Neural crest cell (in vitro differentiated cells): ENCODE results near the gene C6. TPM values are rescaled to one million over a fixed set of nuclear protein-coding genes. Genes with fewer than 3 reads are reported as not detected.

Experiments
- DNase-seq: peaks from one replicate; pipeline ENCODE4 v3.0.0; 2021; ENCODE audit warnings: low read depth, mixed read lengths, low spot score
- H3K27ac Mint-ChIP-seq: one replicate; pipeline ENCODE4 v1.8.0; 2021; ENCODE audit warnings: mild to moderate bottlenecking, mixed read lengths; ENCODE audit not compliant: unreplicated experiment
- H3K27me3 Mint-ChIP-seq: 2 replicates; pipeline ENCODE4 v1.8.0; 2021; ENCODE audit warnings: low read depth, mild to moderate bottlenecking, mixed read lengths
- H3K36me3 Mint-ChIP-seq: 2 replicates; pipeline ENCODE4 v1.8.0; 2021; ENCODE audit warnings: low read depth, mild to moderate bottlenecking, mixed read lengths
- H3K4me1 Mint-ChIP-seq: 2 replicates; pipeline ENCODE4 v1.8.0; 2021; ENCODE audit warnings: mixed read lengths
- H3K4me3 Mint-ChIP-seq: one replicate; pipeline ENCODE4 v1.8.0; 2021; ENCODE audit warnings: mild to moderate bottlenecking, mixed read lengths
- H3K9me3 Mint-ChIP-seq: 2 replicates; pipeline ENCODE4 v1.8.0; 2021; ENCODE audit warnings: mixed read lengths
- CTCF ChIP-seq: fragments of 200-600 bp; sonication (generic); conservative IDR thresholded peaks from 2 replicates; pipeline ENCODE4 v1.5.0; 2021; ENCODE audit warnings: antibody characterized with exemption, mild to moderate bottlenecking
- total RNA-seq: library from RNA; stranded (reverse); gene quantifications from 2 replicates; pipeline ENCODE4 v1.2.1, GENCODE V29; 2021

C6 gene
- total RNA-seq, 1 donor from 2014 or later = not detected

DNA sequence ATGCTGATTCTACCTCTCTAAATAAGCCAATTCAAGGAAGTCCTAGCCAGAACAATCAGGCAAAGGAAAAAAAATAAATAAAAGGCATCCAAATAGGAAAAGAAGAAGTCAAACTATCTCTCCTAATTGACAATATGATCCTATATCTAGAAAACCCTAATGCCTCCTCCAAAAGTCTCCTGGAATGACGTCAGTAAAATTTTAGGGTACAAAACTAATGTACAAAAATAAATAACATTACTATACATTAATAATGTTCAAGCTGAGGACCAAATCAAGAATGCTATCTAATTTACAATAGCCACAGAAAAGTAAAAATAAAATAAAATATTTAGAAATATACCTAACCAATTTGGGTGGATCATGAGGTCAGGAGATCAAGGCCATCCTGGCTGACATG, 33.8 kb upstream of the C6 start:
- H3K4me3 Mint-ChIP-seq = no peak overlapping the region
- DNase-seq = no peak
- no peak for TF ChIP-seq CTCF
- H3K27ac Mint-ChIP-seq = no peak overlapping the region
- no peaks in the 10 kb centered on the region for H3K27me3 Mint-ChIP-seq
- no peaks in the 10 kb centered on the region for H3K4me1 Mint-ChIP-seq
- H3K36me3 Mint-ChIP-seq = no peaks in the 10 kb centered on the region
- peaks cover 4% of the 10 kb centered on the region for H3K9me3 Mint-ChIP-seq

- H3K4me3 Mint-ChIP-seq = no peak overlapping the region
- TF ChIP-seq CTCF = no peak
- H3K36me3 Mint-ChIP-seq = no peaks in the 10 kb centered on the region
- no peak overlapping the region for H3K27ac Mint-ChIP-seq
- peaks cover 4% of the 10 kb centered on the region for H3K9me3 Mint-ChIP-seq
- DNase-seq = no peak
- no peaks in the 10 kb centered on the region for H3K27me3 Mint-ChIP-seq
- no peaks in the 10 kb centered on the region for H3K4me1 Mint-ChIP-seq
Observed at GRCh38 chr5:41246376-41246775, 33.0 kb upstream of the C6 start.

DNA sequence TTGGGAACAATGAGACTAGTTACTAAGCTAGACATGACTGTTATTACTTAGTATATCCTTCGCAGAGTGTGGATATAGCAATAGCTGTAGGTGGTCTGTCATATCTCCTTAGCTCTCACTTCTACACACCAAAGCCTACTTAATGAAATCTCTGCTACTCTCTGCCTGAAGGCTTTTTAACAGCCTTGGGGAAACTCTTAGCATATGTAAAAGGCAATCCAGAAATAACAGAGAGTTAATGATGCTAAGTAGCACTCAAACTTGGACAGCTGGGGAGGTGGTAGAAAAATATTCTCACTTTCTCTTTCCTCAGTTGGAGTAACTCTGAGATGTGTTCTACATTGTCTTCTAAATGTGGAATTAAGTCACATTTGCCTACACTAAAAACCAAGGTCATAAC, 30.2 kb upstream of the C6 start:
- Mint-ChIP-seq H3K36me3 (peaks cover 4% of the 10 kb centered on the region), H3K27ac (no peak overlapping the region), H3K27me3 (no peaks in the 10 kb centered on the region), H3K9me3 (peaks cover 11% of the 10 kb centered on the region), H3K4me3 (no peak overlapping the region), H3K4me1 (no peaks in the 10 kb centered on the region)
- TF ChIP-seq CTCF = no peak
- no peak for DNase-seq

DNA sequence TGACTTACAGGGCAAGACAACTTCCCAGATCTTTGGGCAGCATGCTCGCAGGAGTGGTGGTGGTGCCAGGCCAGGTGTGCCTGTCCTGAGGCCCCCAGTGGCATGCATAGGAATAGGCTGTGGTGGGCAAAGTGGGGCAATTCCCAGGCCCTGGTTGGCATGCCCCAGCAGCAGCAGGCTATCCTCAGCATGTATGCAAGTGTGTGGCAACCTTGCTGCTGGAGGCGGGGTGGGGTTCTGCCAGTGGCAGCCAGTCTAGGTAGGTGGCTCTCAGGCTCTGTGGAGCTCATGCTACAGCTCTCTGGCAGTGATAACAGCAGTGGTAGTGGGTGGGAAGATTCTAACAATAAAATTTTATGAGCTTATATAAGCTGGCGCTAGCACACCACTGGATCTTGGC, 27.7 kb upstream of the C6 start:
- H3K36me3 Mint-ChIP-seq = peaks cover 4% of the 10 kb centered on the region
- H3K4me3 Mint-ChIP-seq = no peak overlapping the region
- no peak overlapping the region for H3K27ac Mint-ChIP-seq
- H3K9me3 Mint-ChIP-seq = peaks cover 10% of the 10 kb centered on the region
- H3K27me3 Mint-ChIP-seq = no peaks in the 10 kb centered on the region
- DNase-seq = no peak
- TF ChIP-seq CTCF = no peak
- no peaks in the 10 kb centered on the region for H3K4me1 Mint-ChIP-seq

DNA sequence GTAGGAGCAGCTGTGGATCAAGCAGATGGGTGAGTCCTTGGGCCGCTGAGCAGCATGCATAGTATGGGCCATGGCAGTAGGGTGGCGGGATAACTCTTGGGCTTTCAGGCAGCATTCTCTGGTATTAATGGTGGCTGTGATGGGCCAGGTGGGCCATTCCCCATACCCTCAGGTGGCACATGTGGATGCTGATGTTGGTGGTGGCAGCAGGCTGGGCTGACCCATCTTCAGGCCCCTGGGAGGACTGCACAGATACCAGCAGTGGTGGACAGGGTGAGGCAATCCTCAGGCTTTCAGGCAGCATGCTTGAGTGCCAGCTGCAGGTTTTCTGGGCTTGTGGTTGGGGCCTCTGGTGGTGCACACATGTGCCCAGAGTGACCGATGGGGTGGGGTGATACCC, 27.1 kb upstream of the C6 start:
- no peak for DNase-seq
- H3K4me3 Mint-ChIP-seq = no peak overlapping the region
- no peak for TF ChIP-seq CTCF
- peaks cover 4% of the 10 kb centered on the region for H3K36me3 Mint-ChIP-seq
- no peak overlapping the region for H3K27ac Mint-ChIP-seq
- H3K27me3 Mint-ChIP-seq = no peaks in the 10 kb centered on the region
- H3K9me3 Mint-ChIP-seq = peaks cover 10% of the 10 kb centered on the region
- no peaks in the 10 kb centered on the region for H3K4me1 Mint-ChIP-seq

DNA sequence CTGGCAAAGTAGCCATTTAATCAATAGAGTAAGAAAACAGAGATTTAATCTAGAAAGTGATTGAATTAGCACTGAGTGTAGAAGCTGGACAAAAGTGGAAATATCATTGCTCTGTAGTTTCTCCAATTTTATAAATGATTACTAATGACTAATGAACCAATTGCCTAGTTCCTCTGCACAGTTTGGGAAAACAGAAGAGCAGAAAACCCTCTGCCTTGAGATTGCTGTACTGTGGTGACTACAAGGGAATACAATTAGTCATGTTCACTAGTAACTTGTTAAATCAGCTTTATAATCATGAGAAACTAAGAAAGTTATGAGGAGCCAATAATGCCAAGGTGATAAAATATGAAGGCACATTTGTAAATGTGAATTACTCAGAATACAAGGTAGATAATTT, 21.1 kb upstream of the C6 start:
- H3K4me1 Mint-ChIP-seq = no peaks in the 10 kb centered on the region
- no peaks in the 10 kb centered on the region for H3K27me3 Mint-ChIP-seq
- H3K4me3 Mint-ChIP-seq = no peak overlapping the region
- no peaks in the 10 kb centered on the region for H3K36me3 Mint-ChIP-seq
- H3K27ac Mint-ChIP-seq = no peak overlapping the region
- TF ChIP-seq CTCF = no peak
- no peak for DNase-seq
- peaks cover 8% of the 10 kb centered on the region for H3K9me3 Mint-ChIP-seq
